Activated CD8-positive, alpha-beta memory T cell treated with anti-CD3 and anti-CD28 coated beads for 4 hours (primary cell): ENCODE data around the gene TXNDC12.
"Not testable (repeated sequence)": the region's sequence is repeated elsewhere in the genome, so short reads cannot be mapped to it uniquely, and the experiment has no call there.

Experiments used
- DNase-seq, 2 donors: peaks; one replicate each; pipeline ENCODE4 v3.0.0-alpha.2; 2020; ENCODE audit warnings: low read depth in 2 of 2

TXNDC12 gene

GRCh38 chr1:52049337-52049736 is 5.7 kb downstream of the TXNDC12 start:
- DNase-seq, result not testable (repeated sequence)

- not testable (repeated sequence) for DNase-seq
Measured at GRCh38 chr1:52045666-52046195, 9.3 kb downstream of the TXNDC12 start.

- DNase-seq, result no peak
Measured at GRCh38 chr1:52045236-52045635, 9.8 kb downstream of the TXNDC12 start.

DNA sequence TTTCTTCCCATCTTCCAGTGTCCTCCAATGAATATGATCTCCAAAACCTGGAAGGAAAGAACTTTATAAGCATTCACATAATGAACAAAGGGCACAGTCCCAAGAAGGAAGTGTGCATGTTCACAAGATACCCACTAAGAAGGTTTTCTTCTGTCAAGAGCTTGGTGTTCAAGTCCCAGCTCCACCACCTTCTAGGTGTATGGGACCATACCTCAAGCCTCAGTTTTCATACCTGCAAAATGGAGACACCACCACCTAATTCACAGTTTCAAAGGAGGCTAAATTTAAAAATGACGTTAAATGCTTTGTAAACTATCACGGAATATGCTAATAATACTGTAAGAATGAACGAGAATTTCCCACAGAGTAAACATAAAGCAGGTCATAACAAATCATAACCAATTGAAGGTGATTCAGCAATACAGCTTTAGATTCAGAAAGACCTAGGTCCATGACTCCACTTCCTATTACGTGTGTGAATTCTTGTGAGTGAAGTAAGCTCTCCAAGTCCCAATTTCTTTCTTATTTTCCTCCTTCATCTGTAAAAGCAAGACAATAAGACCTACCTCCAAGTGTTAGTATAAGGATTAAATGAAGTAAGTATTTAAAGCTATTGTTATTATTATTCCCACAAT is 13.3 kb downstream of the TXNDC12 start:
- no peak for DNase-seq

GRCh38 chr1:52037909-52038308 is 17.1 kb downstream of the TXNDC12 start:
- no peak for DNase-seq

DNA sequence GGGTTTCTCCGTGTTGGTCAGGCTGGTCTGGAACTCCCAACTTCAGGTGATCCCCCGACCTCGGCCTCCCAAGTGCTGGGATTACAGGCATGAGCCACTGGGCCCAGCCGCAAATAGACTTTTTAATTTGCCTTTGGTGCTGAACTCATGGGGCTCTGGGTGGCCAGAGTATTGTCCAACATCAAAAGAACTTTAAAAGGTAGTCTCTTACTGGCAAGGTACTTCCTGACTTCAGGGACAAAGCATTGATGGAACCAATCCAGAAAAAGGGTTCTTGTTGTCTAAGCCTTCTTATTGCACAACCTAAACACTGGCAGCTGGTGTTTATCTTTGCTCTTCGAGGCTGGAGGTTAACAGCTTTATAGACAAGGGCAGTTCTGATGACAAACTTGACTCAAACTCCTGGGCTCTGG is 17.6 kb downstream of the TXNDC12 start:
- DNase-seq, result no peak

DNA sequence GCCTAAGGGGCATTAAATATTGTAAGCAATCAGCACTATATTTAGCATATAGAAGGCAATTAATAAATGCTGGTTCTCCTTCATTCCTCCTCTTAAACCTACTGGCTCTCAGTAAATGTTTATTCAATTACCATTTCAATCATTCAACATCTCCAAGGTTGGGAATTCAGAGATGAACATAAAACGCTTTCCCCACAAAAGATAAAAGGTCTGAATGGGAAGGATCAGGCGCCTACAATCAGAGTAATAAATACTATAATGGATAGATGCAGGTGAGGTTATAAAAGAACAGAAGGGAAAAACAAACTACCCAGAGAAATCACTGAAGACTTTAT is 21.0 kb downstream of the TXNDC12 start:
- DNase-seq, result no peak

DNA sequence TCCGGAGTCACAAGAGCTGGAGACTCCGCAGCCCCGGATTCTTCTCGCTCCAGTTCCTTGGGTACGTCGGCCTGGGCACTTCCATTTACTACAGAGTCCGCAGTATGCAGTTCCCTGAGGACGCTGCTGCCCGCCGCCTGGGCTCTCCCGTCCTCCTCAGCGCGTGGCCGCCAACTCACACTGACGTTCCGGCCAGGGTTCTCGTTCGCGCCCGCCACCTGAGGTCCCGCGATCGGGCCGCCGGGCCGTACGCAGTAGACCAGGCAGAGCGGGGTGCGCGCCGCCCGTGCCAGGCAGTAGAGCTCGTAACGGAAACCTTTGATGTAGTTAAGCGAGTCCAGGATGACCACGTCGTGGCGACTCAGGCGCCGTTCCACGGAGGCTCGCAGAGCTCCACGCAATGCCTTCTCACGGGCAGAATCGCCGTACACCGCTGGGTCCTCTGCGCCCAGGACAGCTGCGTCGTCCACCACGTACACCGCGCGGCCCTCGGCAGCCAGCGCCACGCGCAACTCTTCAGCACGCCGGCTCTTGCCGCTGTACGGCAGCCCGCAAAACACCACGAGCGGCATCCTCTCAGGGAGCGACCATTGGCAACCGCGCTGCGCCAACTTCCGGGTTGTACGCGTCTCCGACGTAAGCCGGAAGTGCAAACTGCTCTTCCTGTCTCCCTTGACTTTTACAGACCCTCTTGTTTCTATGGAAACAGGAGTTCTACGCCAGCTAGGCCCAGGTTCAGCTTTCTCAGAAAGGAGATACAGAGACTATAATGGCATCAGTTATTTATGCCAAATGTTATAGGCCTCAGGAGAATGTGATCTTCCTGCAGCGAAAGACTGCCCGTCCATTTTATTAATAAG is 21.6 kb downstream of the TXNDC12 start, which contains the start of gene KTI12:
Gene KTI12 (minus strand): TSS at position 621 of the 860 bp plus-strand sequence. CDS start 49 bp downstream, at position 572.
- peak; percentile 64 to 76 for DNase-seq

- no peak for DNase-seq
Measured at GRCh38 chr1:52032785-52033131, 22.2 kb downstream of the TXNDC12 start.

DNA sequence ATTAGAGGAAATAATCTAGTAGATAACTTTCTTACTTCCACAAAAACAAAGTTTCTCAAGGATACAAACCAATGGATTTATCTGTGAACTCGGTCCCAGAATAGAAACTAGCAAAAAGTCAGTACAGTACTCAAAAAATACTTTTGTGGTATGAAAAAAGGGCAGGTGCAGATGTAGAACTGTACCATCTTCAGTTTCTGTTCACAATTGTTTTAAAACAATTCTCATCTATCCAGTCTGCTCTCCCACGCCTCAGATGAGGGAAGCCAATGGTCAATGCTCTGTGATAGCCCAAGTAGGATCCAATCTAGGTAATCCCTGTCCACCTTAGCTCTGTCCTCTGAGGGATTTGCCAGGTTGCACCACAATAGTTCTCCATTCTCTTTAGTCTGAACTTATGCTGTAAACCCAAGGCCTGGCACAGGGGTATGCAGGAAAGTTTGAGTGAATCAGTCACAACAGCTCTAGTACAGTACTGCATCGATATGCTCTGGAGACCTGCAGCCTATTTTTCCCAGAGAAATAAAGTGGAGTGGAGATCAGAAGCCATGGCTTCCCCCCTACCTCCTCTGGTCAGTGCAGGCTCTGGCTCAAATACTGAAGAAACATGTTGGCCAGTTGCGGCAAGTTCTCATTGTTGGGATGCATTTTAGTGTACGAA is 22.7 kb downstream of the TXNDC12 start:
- no peak for DNase-seq

DNA sequence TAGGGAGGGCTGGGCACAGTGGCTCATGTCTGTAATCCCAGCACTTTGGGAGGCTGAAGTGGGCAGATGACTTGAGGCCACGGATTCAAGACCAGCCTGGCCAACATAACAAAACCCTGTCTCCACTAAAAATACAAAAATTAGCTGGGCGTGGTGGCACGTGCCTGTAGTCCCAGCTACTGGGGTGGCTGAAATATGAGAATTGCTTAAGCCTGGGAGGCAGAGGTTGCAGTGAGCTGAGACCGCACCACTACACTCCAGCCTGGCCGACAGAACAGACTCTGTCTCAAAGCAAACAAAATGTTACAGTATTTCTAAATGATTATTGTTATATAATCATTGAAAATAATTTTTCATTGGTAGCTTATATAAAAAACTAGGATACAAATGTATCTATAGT is 26.2 kb downstream of the TXNDC12 start:
- DNase-seq, result not testable (repeated sequence)

DNA sequence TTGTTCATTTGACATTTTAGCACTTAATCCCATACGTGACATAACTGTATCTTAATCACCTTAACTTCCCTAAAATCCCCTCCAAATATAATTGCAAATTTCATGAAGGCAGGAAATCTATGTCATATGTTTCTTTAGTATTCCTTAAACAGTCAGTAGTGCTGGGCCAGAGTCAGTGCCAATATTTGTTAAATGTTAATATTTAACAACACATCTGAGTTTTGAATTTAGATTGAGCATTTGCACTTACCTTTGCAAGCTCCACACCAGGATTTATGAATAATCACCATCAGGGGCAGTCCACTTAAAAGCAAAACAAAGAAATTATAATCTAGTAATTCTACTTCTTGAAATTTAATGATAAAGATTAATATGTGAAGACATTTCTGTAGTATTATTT is 26.7 kb downstream of the TXNDC12 start:
- no peak for DNase-seq

GRCh38 chr1:52026278-52026677 is 28.7 kb downstream of the TXNDC12 start:
- DNase-seq, result no peak

DNA sequence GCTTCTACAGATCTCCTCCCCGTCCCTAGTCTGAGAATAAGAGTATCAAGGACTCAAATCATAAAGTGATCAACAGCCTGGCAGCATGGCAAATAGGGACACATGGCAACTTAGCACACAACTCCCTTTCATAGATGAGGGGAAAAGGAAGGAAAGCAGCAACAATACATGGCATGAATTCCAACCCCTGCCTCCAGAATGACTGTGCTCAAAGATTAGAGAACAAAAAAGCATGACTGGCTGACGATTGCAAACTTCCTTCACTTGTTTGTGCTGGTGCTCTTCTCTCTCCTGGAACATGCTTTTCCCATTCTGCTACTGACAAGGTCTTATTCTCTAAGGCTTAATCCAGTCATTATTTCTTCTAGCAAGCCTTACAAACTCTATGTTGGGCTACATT is 32.9 kb downstream of the TXNDC12 start:
- DNase-seq, result no peak

DNA sequence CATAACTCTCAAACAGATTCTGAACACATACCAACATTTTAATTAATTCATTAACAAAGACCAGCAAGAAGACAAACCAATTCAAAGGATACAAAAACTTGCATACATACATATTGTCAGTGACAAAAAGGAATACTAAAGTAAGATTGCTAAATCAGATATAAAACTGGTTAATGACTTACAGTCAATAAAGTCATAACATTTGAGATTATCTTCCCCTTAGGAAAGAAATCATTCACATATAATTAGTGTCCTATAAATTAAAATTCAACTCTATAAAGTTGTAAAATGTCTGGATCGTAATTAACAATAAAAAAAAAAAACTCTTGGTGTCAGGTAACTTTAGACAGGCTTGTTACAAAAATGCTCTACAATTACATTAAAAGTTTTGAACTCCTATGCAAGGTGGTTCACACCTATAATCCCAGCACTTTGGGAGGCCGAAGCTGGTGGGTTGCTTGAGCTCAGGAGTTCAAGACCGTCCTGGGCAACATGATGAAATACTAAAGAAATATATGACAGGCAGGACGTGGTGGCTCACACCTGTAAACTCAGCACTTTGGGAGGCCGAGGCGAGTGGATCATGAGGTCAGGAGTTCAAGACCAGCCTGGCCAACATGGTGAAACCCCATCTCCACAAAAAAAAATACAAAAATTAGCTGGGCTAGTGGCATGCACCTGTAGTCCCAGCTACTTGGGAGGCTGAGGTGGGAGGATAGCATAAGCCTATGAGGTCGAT is 46.8 kb downstream of the TXNDC12 start:
- no peak for DNase-seq

- DNase-seq, result no peak
Measured at GRCh38 chr1:52007215-52008002, 47.6 kb downstream of the TXNDC12 start.

- DNase-seq, result not testable (repeated sequence)
Measured at GRCh38 chr1:52006081-52006553, 48.9 kb downstream of the TXNDC12 start.

GRCh38 chr1:52005548-52005947 is 49.4 kb downstream of the TXNDC12 start:
- DNase-seq, result not testable (repeated sequence)

DNA sequence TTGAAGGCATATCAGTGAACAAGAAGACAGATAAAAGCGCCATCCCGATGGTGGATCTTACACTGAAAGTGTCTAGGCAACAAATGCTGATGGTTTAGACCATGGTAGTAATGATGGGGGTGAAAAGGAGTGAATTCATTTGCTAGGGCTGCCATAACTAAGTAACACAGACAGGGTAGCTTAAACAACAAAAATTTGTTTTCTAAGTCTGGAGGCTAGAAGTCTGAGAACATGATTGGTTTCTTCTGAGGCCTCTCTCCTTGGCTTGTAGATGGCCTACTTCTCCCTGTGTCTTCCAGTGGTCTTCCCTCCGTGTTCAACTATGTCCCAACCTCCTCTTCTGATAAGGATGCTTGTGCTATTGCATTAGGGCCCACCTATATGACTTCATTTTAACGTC is 51.1 kb downstream of the TXNDC12 start:
- no peak for DNase-seq

- peak; percentile 7 to 12 for DNase-seq
Measured at GRCh38 chr1:52002038-52002917, 52.7 kb downstream of the TXNDC12 start.
